A549 (cell line): Measurements from ENCODE around the gene PRR5. TPM values are rescaled to one million over a fixed set of nuclear protein-coding genes. Genes with fewer than 3 reads are reported as not detected.

Experiments
- ATAC-seq, 2 experiments: fragments of 200-7000 bp in 1 of 2; fragments of >200 bp in 1 of 2; cut with Nextera tagmentation in 1 of 2; cut with Tn5 transposase in 1 of 2; 3 replicates each; pipeline versions ENCODE4 v1.8.0 to v1.9.1; 2018 to 2020; ENCODE audit warnings: mild to moderate bottlenecking in 1 of 2, moderate library complexity in 1 of 2
- CTCF ChIA-PET: fragments of 300-600 bp; sonication (Branson Sonifier 250); formaldehyde crosslinking; extraction: SDS; loops from one replicate; lab custom pipeline; 2021; ENCODE audit warnings: antibody characterized with exemption, inconsistent platforms; lab: Yijun Ruan, JAX
- POLR2A ChIA-PET: fragments of 350-600 bp; formaldehyde crosslinking; extraction: SDS; loops from one replicate; lab custom pipeline; 2021; ENCODE audit warnings: antibody characterized with exemption, inconsistent platforms; lab: Yijun Ruan, JAX
- DNase-seq, 2 experiments: peaks; one replicate each; pipeline versions ENCODE4 v3.0.0 to v3.0.0-alpha.2; 2011 to 2016; ENCODE audit warnings: low read depth in 1 of 2, low spot score in 1 of 2
- FAIRE-seq: peaks from 2 replicates; lab custom pipeline; 2011; peaks lifted over from hg19 to GRCh38; lab: Jason Lieb, UNC
- H3K27ac ChIP-seq, 2 experiments: fragments of >200 bp; sonication (Bioruptor Twin); formaldehyde crosslinking; 3 replicates each; pipeline ENCODE4 v1.5.1; 2016 to 2017
- H3K4me1 ChIP-seq: fragments of >200 bp; sonication (Bioruptor Twin); formaldehyde crosslinking; 3 replicates; pipeline ENCODE4 v1.6.1; 2016
- H3K4me2 ChIP-seq: fragments of >200 bp; sonication (Bioruptor Twin); formaldehyde crosslinking; 3 replicates; pipeline ENCODE4 v1.6.1; 2016
- H3K4me3 ChIP-seq: fragments of >200 bp; sonication (Bioruptor Twin); formaldehyde crosslinking; 3 replicates; pipeline ENCODE4 v1.5.1; 2016
- H3K9me3 ChIP-seq: fragments of >200 bp; sonication (Bioruptor Twin); formaldehyde crosslinking; 3 replicates; pipeline ENCODE4 v1.6.1; 2016
- ATOH8 ChIP-seq: fragments of 250-450 bp; sonication (Bioruptor Pico); IDR thresholded peaks from 2 replicates; pipeline ENCODE4 v1.5.0; 2020; ENCODE audit warnings: low read depth, mild to moderate bottlenecking, moderate library complexity
- E2F6 ChIP-seq: IDR thresholded peaks from 2 replicates; pipeline ENCODE4 v1.6.1; 2012; ENCODE audit warnings: low read depth, borderline replicate concordance
- EHF ChIP-seq: fragments of 250-450 bp; sonication (Bioruptor Pico); IDR thresholded peaks from 2 replicates; pipeline ENCODE4 v1.5.0; 2020; ENCODE audit warnings: mild to moderate bottlenecking
- EP300 ChIP-seq, 2 experiments: fragments of >200 bp; sonication (Bioruptor Twin); formaldehyde crosslinking; IDR thresholded peaks; 2 replicates in 1 of 2; 3 replicates in 1 of 2; pipeline ENCODE4 v1.6.1; 2016 to 2017
- FOSB ChIP-seq: fragments of 250-450 bp; sonication (Bioruptor Pico); IDR thresholded peaks from 2 replicates; pipeline ENCODE4 v1.5.0; 2020; ENCODE audit warnings: mild to moderate bottlenecking, moderate library complexity
- FOSL2 ChIP-seq, 2 experiments: fragments of 450-650 bp in 1 of 2; fragments of >200 bp in 1 of 2; sonication (Bioruptor Twin) in 1 of 2; formaldehyde crosslinking; IDR thresholded peaks; 2 replicates each; pipeline versions ENCODE4 v1.5.0 to v1.6.1; 2016 to 2020; ENCODE audit warnings: mild to moderate bottlenecking in 1 of 2, moderate library complexity in 1 of 2
- HDAC2 ChIP-seq: fragments of 200-600 bp; sonication (generic); IDR thresholded peaks from 2 replicates; pipeline ENCODE4 v1.6.1; 2016
- HOXA7 ChIP-seq: fragments of 250-450 bp; sonication (Bioruptor Pico); IDR thresholded peaks from 2 replicates; pipeline ENCODE4 v1.5.0; 2020; ENCODE audit warnings: mild to moderate bottlenecking, moderate library complexity
- HOXB13 ChIP-seq: fragments of 250-450 bp; sonication (Bioruptor Pico); IDR thresholded peaks from 2 replicates; pipeline ENCODE4 v1.5.0; 2020; ENCODE audit warnings: low read depth, mild to moderate bottlenecking, moderate library complexity
- MAX ChIP-seq: IDR thresholded peaks from 2 replicates; pipeline ENCODE4 v1.6.1; 2012
- MAZ ChIP-seq: fragments of 150-350 bp; IDR thresholded peaks from 2 replicates; pipeline ENCODE4 v1.6.1; 2014; ENCODE audit warnings: antibody characterized with exemption, low read depth, low read length, borderline replicate concordance
- RAD21 ChIP-seq, 2 experiments: fragments of >200 bp in 1 of 2; sonication (Bioruptor Twin) in 1 of 2; formaldehyde crosslinking in 1 of 2; IDR thresholded peaks in 1 of 2; conservative IDR thresholded peaks in 1 of 2; 2 replicates in 1 of 2; 3 replicates in 1 of 2; pipeline ENCODE4 v1.6.1; 2012 to 2018; ENCODE audit warnings: inconsistent platforms in 1 of 2
- RARB ChIP-seq: fragments of 250-450 bp; sonication (Bioruptor Pico); IDR thresholded peaks from 2 replicates; pipeline ENCODE4 v1.8.0; 2021; ENCODE audit warnings: mild to moderate bottlenecking, moderate library complexity
- RCOR1 ChIP-seq: fragments of 150-350 bp; IDR thresholded peaks from 2 replicates; pipeline ENCODE4 v1.6.1; 2014; ENCODE audit warnings: antibody characterized with exemption, low read length, low read depth
- RNF2 ChIP-seq: fragments of 200-600 bp; sonication (generic); IDR thresholded peaks from 2 replicates; pipeline ENCODE4 v1.6.1; 2016; ENCODE audit warnings: low read depth, mild to moderate bottlenecking, antibody characterized with exemption, moderate library complexity, borderline replicate concordance
- SMC3 ChIP-seq: fragments of >200 bp; sonication (Bioruptor Twin); formaldehyde crosslinking; IDR thresholded peaks from 3 replicates; pipeline ENCODE4 v1.6.1; 2018; ENCODE audit warnings: inconsistent platforms
- ZFP36 ChIP-seq: fragments of 450-650 bp; IDR thresholded peaks from 2 replicates; pipeline ENCODE4 v1.6.1; 2014; ENCODE audit warnings: borderline replicate concordance; ENCODE audit not compliant: partially characterized antibody
- WGBS: methylation state at CpG from one replicate; pipeline ENCODE4 v1.1.6; 2017; ENCODE audit errors: missing lambda C conversion rate; 5-methylcytosine and 5-hydroxymethylcytosine counted together
- polyA plus RNA-seq, 4 experiments: library from polyadenylated mRNA; depleted of rRNA in 3 of 4; stranded (reverse); fragments of >200 nt; fragmentation: RNase III in 1 of 4; extraction: RNeasy Plus Mini Kit Qiagen cat#74134 plus additional on column Dnase treatment in 1 of 4; gene quantifications; 2 replicates in 3 of 4; 3 replicates in 1 of 4; pipeline ENCODE4 v1.2.3, GENCODE V29; 2011 to 2017

The PRR5 gene
- polyA plus RNA-seq, 2 of the 4 experiments (the other 2 are of a cell fraction) = 7.1 to 19.5 TPM

- FAIRE-seq (no peak), DNase-seq (no peak), ATAC-seq (no peak)
- no peak for TF ChIP-seq HOXB13 (CRISPR knock-in tag)
- no peak for TF ChIP-seq SMC3
- no peak for TF ChIP-seq E2F6
- no peak for TF ChIP-seq RCOR1
- TF ChIP-seq EP300 (IDR thresholded peaks at IDR 0.05) = no peak
- TF ChIP-seq HOXA7 (CRISPR knock-in tag) = no peak
- TF ChIP-seq HDAC2 = no peak
- no peak for TF ChIP-seq ZFP36
- no peak for TF ChIP-seq EHF
- TF ChIP-seq RARB (CRISPR knock-in tag) = no peak
- no peak for TF ChIP-seq RNF2
- TF ChIP-seq ATOH8 (CRISPR knock-in tag) = no peak
- no peak for TF ChIP-seq MAX
- no peak for TF ChIP-seq MAZ
- peaks cover 17% of the 10 kb centered on the region for H3K4me1 ChIP-seq
- CTCF ChIA-PET = interaction anchor here (0.5 to 3.6 kb wide), 4 partner anchors 32 to 1654 kb away, joined by 3 to 27 read pairs (median 4); no protein-coding TSS in a partner anchor
- POLR2A ChIA-PET = no interaction called here
- H3K27ac ChIP-seq = peak overlapping the region in 1 of 2 experiments; percentile 97; a peak in 3 of 6 replicates
- peak overlapping the region; percentile 84; the same call in 1 of the 3 replicates for H3K4me3 ChIP-seq
- H3K9me3 ChIP-seq = no peaks in the 10 kb centered on the region
- peak overlapping the region; percentile 89 for H3K4me2 ChIP-seq
- 85% methylated on average over 22 of the region's 23 CpGs for WGBS
Measured at GRCh38 chr22:44703255-44703870, 1.4 kb downstream of the PRR5 start.

- no peak overlapping the region for H3K4me2 ChIP-seq
- peaks cover 17% of the 10 kb centered on the region for H3K4me1 ChIP-seq
- ATAC-seq (no peak), DNase-seq (no peak), FAIRE-seq (no peak)
- no peaks in the 10 kb centered on the region for H3K9me3 ChIP-seq
- ChIA-PET CTCF (interaction anchor here (1.2 to 3.6 kb wide), 3 partner anchors 19 to 559 kb away, joined by 4 to 27 read pairs (median 4); no protein-coding TSS in a partner anchor), POLR2A (no interaction called here)
- no peak overlapping the region for H3K27ac ChIP-seq
- H3K4me3 ChIP-seq = no peak overlapping the region
- WGBS = 95% methylated on average over 7 of the region's 16 CpGs
- TF ChIP-seq RAD21 (conservative IDR thresholded peaks at IDR 0.05 in 1 of 2, IDR thresholded peaks at IDR 0.05 in 1 of 2) = no peak
Measured at GRCh38 chr22:44704159-44705021, 2.4 kb downstream of the PRR5 start.

- Histone ChIP-seq H3K9me3 (no peaks in the 10 kb centered on the region), H3K4me2 (no peak overlapping the region), H3K27ac (no peak overlapping the region), H3K4me3 (no peak overlapping the region), H3K4me1 (peaks cover 17% of the 10 kb centered on the region)
- ChIA-PET POLR2A (no interaction called here), CTCF (interaction anchor here (1.2 to 3.6 kb wide), 3 partner anchors 20 to 558 kb away, joined by 4 to 27 read pairs (median 4); no protein-coding TSS in a partner anchor)
- ATAC-seq (no peak), DNase-seq (no peak), FAIRE-seq (no peak)
- WGBS = 91% methylated on average over 4 of the region's 4 CpGs
- TF ChIP-seq FOSB (CRISPR knock-in tag) = no peak
- no peak for TF ChIP-seq FOSL2 (IDR thresholded peaks at IDR 0.05)
- no peak for TF ChIP-seq FOSL2 (CRISPR knock-in tag; IDR thresholded peaks at IDR 0.05)
- TF ChIP-seq ZFP36 = no peak
Measured at GRCh38 chr22:44705022-44705297, 3.0 kb downstream of the PRR5 start.
